MCF 10A (cell line): ENCODE results near the gene CACNA1D. TPM values are rescaled to one million over a fixed set of nuclear protein-coding genes. Genes with fewer than 3 reads are reported as not detected.

Source experiments
- BruUV-seq: library from RNA; stranded (reverse); fragments of 400-500 nt; replicated peaks from 2 replicates; lab custom pipeline; 2021; lab: Mats Ljungman, UMichigan
- CTCF ChIA-PET: fragments of 300-600 bp; sonication (Branson Sonifier 250); formaldehyde crosslinking; extraction: SDS; loops from one replicate; lab custom pipeline; 2021; ENCODE audit warnings: antibody characterized with exemption, inconsistent platforms; lab: Yijun Ruan, JAX
- POLR2A ChIA-PET: fragments of 300-600, 350-650 bp; sonication (Branson Sonifier 250); formaldehyde crosslinking; extraction: SDS; loops from one replicate; lab custom pipeline; 2020; ENCODE audit warnings: antibody characterized with exemption, inconsistent platforms; lab: Yijun Ruan, JAX
- DNase-seq: peaks from one replicate; pipeline ENCODE4 v3.0.0-alpha.2; 2018; ENCODE audit not compliant: unreplicated experiment
- H3K27ac Mint-ChIP-seq: one replicate; pipeline ENCODE4 v1.8.0; 2022; ENCODE audit warnings: mild to moderate bottlenecking, low read depth, mixed read lengths; ENCODE audit not compliant: unreplicated experiment
- H3K27me3 Mint-ChIP-seq: one replicate; pipeline ENCODE4 v1.8.0; 2022; ENCODE audit warnings: mixed read lengths; ENCODE audit not compliant: insufficient read depth, unreplicated experiment
- H3K36me3 Mint-ChIP-seq: one replicate; pipeline ENCODE4 v1.8.0; 2022; ENCODE audit warnings: mild to moderate bottlenecking, moderate library complexity, mixed read lengths; ENCODE audit not compliant: insufficient read depth, unreplicated experiment
- H3K4me1 Mint-ChIP-seq: one replicate; pipeline ENCODE4 v1.8.0; 2022; ENCODE audit warnings: mixed read lengths; ENCODE audit not compliant: insufficient read depth, unreplicated experiment
- H3K4me3 Mint-ChIP-seq: one replicate; pipeline ENCODE4 v1.8.0; 2022; ENCODE audit warnings: mild to moderate bottlenecking, moderate library complexity, mixed read lengths; ENCODE audit not compliant: unreplicated experiment
- H3K9me3 Mint-ChIP-seq: one replicate; pipeline ENCODE4 v1.8.0; 2022; ENCODE audit warnings: mixed read lengths; ENCODE audit not compliant: unreplicated experiment
- CTCF ChIP-seq: fragments of 200-600 bp; IDR thresholded peaks from one replicate; pipeline ENCODE4 v1.8.0; 2022; ENCODE audit warnings: antibody characterized with exemption, mild to moderate bottlenecking; ENCODE audit not compliant: unreplicated experiment
- intact Hi-C: fragments of 100-400 bp; cut with micrococcal nuclease; formaldehyde crosslinking; loops from 2 replicates; pipeline ENCODE4 v1.14.1; 2022
- total RNA-seq: library from RNA; stranded (reverse); gene quantifications from 2 replicates; pipeline ENCODE4 v1.2.3, GENCODE V29; 2022

Gene CACNA1D
- total RNA-seq, 1 experiment from 2014 or later, result 0.26 TPM

- H3K9me3 Mint-ChIP-seq, result no peaks in the 10 kb centered on the region
- CTCF ChIA-PET, result no interaction called here
- DNase-seq, result no peak
- POLR2A ChIA-PET, result no interaction called here
- TF ChIP-seq CTCF, result no peak
- intact Hi-C loops, result no loop called here
- H3K27me3 Mint-ChIP-seq, result peaks cover 20% of the 10 kb centered on the region
- H3K4me1 Mint-ChIP-seq, result no peaks in the 10 kb centered on the region
- BruUV-seq, result no TSS peak
- no peak overlapping the region for H3K4me3 Mint-ChIP-seq
- no peaks in the 10 kb centered on the region for H3K36me3 Mint-ChIP-seq
- no peak overlapping the region for H3K27ac Mint-ChIP-seq
These were observed 237.7 kb downstream of the CACNA1D start for GRCh38 chr3:53731934-53732624.

- no peak for DNase-seq
- no TSS peak for BruUV-seq
- Mint-ChIP-seq H3K27ac (no peak overlapping the region), H3K9me3 (no peaks in the 10 kb centered on the region), H3K4me1 (no peaks in the 10 kb centered on the region), H3K36me3 (no peaks in the 10 kb centered on the region), H3K4me3 (no peak overlapping the region), H3K27me3 (peaks cover 11% of the 10 kb centered on the region)
- POLR2A ChIA-PET, result no interaction called here
- intact Hi-C loops, result no loop called here
- TF ChIP-seq CTCF, result no peak
- CTCF ChIA-PET, result interaction anchor here (0.6 to 1.0 kb wide), 4 partner anchors 12 to 384 kb away, joined by 3 to 8 read pairs (median 3); no protein-coding TSS in a partner anchor
These were observed 239.0 kb downstream of the CACNA1D start for GRCh38 chr3:53733446-53733845.

GRCh38 chr3:53739966-53740365 lies 245.6 kb downstream of the CACNA1D start:
- ChIA-PET CTCF (no interaction called here), POLR2A (no interaction called here)
- Mint-ChIP-seq H3K27ac (no peak overlapping the region), H3K9me3 (no peaks in the 10 kb centered on the region), H3K36me3 (no peaks in the 10 kb centered on the region), H3K27me3 (peaks cover 11% of the 10 kb centered on the region), H3K4me1 (no peaks in the 10 kb centered on the region), H3K4me3 (no peak overlapping the region)
- DNase-seq, result no peak
- no TSS peak for BruUV-seq
- TF ChIP-seq CTCF, result no peak
- intact Hi-C loops, result no loop called here

GRCh38 chr3:53740956-53741355 lies 246.5 kb downstream of the CACNA1D start:
- DNase-seq, result no peak
- no peak for TF ChIP-seq CTCF
- Mint-ChIP-seq H3K9me3 (no peaks in the 10 kb centered on the region), H3K27ac (no peak overlapping the region), H3K4me3 (no peak overlapping the region), H3K27me3 (peaks cover 11% of the 10 kb centered on the region), H3K4me1 (no peaks in the 10 kb centered on the region), H3K36me3 (no peaks in the 10 kb centered on the region)
- BruUV-seq, result no TSS peak
- intact Hi-C loops, result no loop called here
- ChIA-PET POLR2A (no interaction called here), CTCF (interaction anchor here (0.7 kb wide), 1 partner anchor 81 kb away, joined by 3 read pairs; no protein-coding TSS in a partner anchor)
